ENCODE data around the gene MAP10.

MAP10 gene

GRCh38 chr1:232834066-232834465 lies 28.9 kb downstream of the MAP10 start:
- TF ChIP-seq CTCF (IDR thresholded peaks at IDR 0.05; ENCODE audit: low read depth, low read length, missing control alignments) = no peak
- no peak overlapping the region for H3K4me3 ChIP-seq (ENCODE audit: low read depth, low read length)
- DNase-seq (ENCODE audit: low read depth) = no peak

GRCh38 chr1:232835166-232835565 lies 29.9 kb downstream of the MAP10 start:
- DNase-seq (ENCODE audit: low read depth) = no peak
- no peak for TF ChIP-seq CTCF (IDR thresholded peaks at IDR 0.05; ENCODE audit: low read depth, low read length, missing control alignments)
- H3K4me3 ChIP-seq (ENCODE audit: low read depth, low read length) = no peak overlapping the region

- TF ChIP-seq CTCF (IDR thresholded peaks at IDR 0.05; ENCODE audit: low read depth, low read length, missing control alignments) = no peak
- DNase-seq (ENCODE audit: low read depth) = no peak
- no peak overlapping the region for H3K4me3 ChIP-seq (ENCODE audit: low read depth, low read length)
These were observed 31.9 kb downstream of the MAP10 start for GRCh38 chr1:232837087-232837486.

GRCh38 chr1:232841823-232842565 lies 36.8 kb downstream of the MAP10 start:
- H3K4me3 ChIP-seq (ENCODE audit: low read depth, low read length) = no peak overlapping the region
- no peak for TF ChIP-seq CTCF (IDR thresholded peaks at IDR 0.05; ENCODE audit: low read depth, low read length, missing control alignments)
- no peak for DNase-seq (ENCODE audit: low read depth)

GRCh38 chr1:232844791-232845190 lies 39.6 kb downstream of the MAP10 start:
- no peak overlapping the region for H3K4me3 ChIP-seq (ENCODE audit: low read depth, low read length)
- no peak for DNase-seq (ENCODE audit: low read depth)
- no peak for TF ChIP-seq CTCF (IDR thresholded peaks at IDR 0.05; ENCODE audit: low read depth, low read length, missing control alignments)

- no peak for DNase-seq (ENCODE audit: low read depth)
- TF ChIP-seq CTCF (IDR thresholded peaks at IDR 0.05; ENCODE audit: low read depth, low read length, missing control alignments) = no peak
- H3K4me3 ChIP-seq (ENCODE audit: low read depth, low read length) = no peak overlapping the region
These were observed 40.3 kb downstream of the MAP10 start for GRCh38 chr1:232845406-232845955.

GRCh38 chr1:232851532-232851931 lies 46.3 kb downstream of the MAP10 start:
- DNase-seq (ENCODE audit: low read depth) = no peak
- TF ChIP-seq CTCF (IDR thresholded peaks at IDR 0.05; ENCODE audit: low read depth, low read length, missing control alignments) = no peak
- no peak overlapping the region for H3K4me3 ChIP-seq (ENCODE audit: low read depth, low read length)
